H9 (cell line): ENCODE results near the gene LASP1. TPM values are rescaled to one million over a fixed set of nuclear protein-coding genes. Genes with fewer than 3 reads are reported as not detected.

ENCODE experiments used
- DNase-seq: peaks from one replicate; pipeline ENCODE4 v3.0.0-alpha.2; 2017
- H2AFZ ChIP-seq: one replicate; pipeline ENCODE4 v1.6.1; 2013; ENCODE audit warnings: mild to moderate bottlenecking, low read length, control low read depth, moderate library complexity
- H2AK5ac ChIP-seq: 2 replicates; pipeline ENCODE4 v1.6.1; 2013; ENCODE audit warnings: low read length, control low read depth, mixed read lengths; ENCODE audit not compliant: insufficient read length
- H2BK120ac ChIP-seq: one replicate; pipeline ENCODE4 v1.6.1; 2013; ENCODE audit warnings: low read depth, mild to moderate bottlenecking, low read length, control low read depth, inconsistent platforms; ENCODE audit not compliant: poor library complexity, severe bottlenecking
- H2BK12ac ChIP-seq: 2 replicates; pipeline ENCODE4 v1.6.1; 2013; ENCODE audit warnings: low read length, control low read depth, mixed read lengths, low read depth; ENCODE audit not compliant: insufficient read length
- H2BK15ac ChIP-seq: 2 replicates; pipeline ENCODE4 v1.6.1; 2013; ENCODE audit warnings: low read depth, low read length, control low read depth
- H2BK20ac ChIP-seq: one replicate; pipeline ENCODE4 v1.6.1; 2013; ENCODE audit warnings: low read depth, mild to moderate bottlenecking, low read length, control low read depth, inconsistent platforms; ENCODE audit not compliant: poor library complexity, severe bottlenecking
- H2BK5ac ChIP-seq: 2 replicates; pipeline ENCODE4 v1.6.1; 2013; ENCODE audit warnings: low read length, control low read depth, mixed read lengths; ENCODE audit not compliant: insufficient read length
- H3K14ac ChIP-seq: 2 replicates; pipeline ENCODE4 v1.6.1; 2013; ENCODE audit warnings: low read length, control low read depth; ENCODE audit not compliant: insufficient read depth
- H3K18ac ChIP-seq: 2 replicates; pipeline ENCODE4 v1.6.1; 2013; ENCODE audit warnings: low read depth, mild to moderate bottlenecking, mixed read lengths, low read length, control low read depth; ENCODE audit not compliant: insufficient read length
- H3K23ac ChIP-seq: 2 replicates; pipeline ENCODE4 v1.6.1; 2013; ENCODE audit warnings: low read length, control low read depth, mixed read lengths, low read depth; ENCODE audit not compliant: insufficient read length
- H3K23me2 ChIP-seq: 2 replicates; pipeline ENCODE4 v1.6.1; 2013; ENCODE audit warnings: low read depth, mild to moderate bottlenecking, mixed read lengths, low read length, control low read depth; ENCODE audit not compliant: insufficient read length, poor library complexity, severe bottlenecking
- H3K27ac ChIP-seq: 2 replicates; pipeline ENCODE4 v1.5.1; 2013; ENCODE audit warnings: low read length, control low read depth, mixed read lengths, low read depth; ENCODE audit not compliant: insufficient read length
- H3K27me3 ChIP-seq: 2 replicates; pipeline ENCODE4 v1.6.1; 2013; ENCODE audit warnings: low read length, control low read depth, inconsistent platforms; ENCODE audit not compliant: insufficient read depth
- H3K4ac ChIP-seq: 2 replicates; pipeline ENCODE4 v1.6.1; 2013; ENCODE audit warnings: low read depth, mild to moderate bottlenecking, control low read depth, inconsistent platforms, low read length, moderate library complexity
- H3K4me1 ChIP-seq: 2 replicates; pipeline ENCODE4 v1.6.1; 2013; ENCODE audit warnings: low read length, control low read depth, inconsistent platforms; ENCODE audit not compliant: insufficient read depth
- H3K4me2 ChIP-seq: 2 replicates; pipeline ENCODE4 v1.6.1; 2013; ENCODE audit warnings: low read length, control low read depth, mixed read lengths; ENCODE audit not compliant: insufficient read length, insufficient read depth
- H3K56ac ChIP-seq: 2 replicates; pipeline ENCODE4 v1.6.1; 2013; ENCODE audit warnings: low read depth, mild to moderate bottlenecking, mixed read lengths, low read length, control low read depth; ENCODE audit not compliant: insufficient read length
- H3K79me1 ChIP-seq: 2 replicates; pipeline ENCODE4 v1.6.1; 2013; ENCODE audit warnings: low read depth, mild to moderate bottlenecking, moderate library complexity, low read length, control low read depth, inconsistent platforms; ENCODE audit not compliant: insufficient read depth, poor library complexity, severe bottlenecking
- H3K79me2 ChIP-seq: 2 replicates; pipeline ENCODE4 v1.6.1; 2013; ENCODE audit warnings: low read length, control low read depth, inconsistent platforms; ENCODE audit not compliant: insufficient read depth
- H3K9ac ChIP-seq: 2 replicates; pipeline ENCODE4 v1.6.1; 2013; ENCODE audit warnings: low read length, control low read depth, mixed read lengths; ENCODE audit not compliant: insufficient read length; ENCODE audit errors: extremely low read depth
- H3K9me3 ChIP-seq: one replicate; pipeline ENCODE4 v1.6.1; 2013; ENCODE audit warnings: low read depth, low read length, inconsistent platforms; ENCODE audit not compliant: control insufficient read depth
- H3T11ph ChIP-seq: one replicate; pipeline ENCODE4 v1.6.1; 2013; ENCODE audit warnings: mild to moderate bottlenecking, low read length, control low read depth, inconsistent platforms
- H4K20me1 ChIP-seq: one replicate; pipeline ENCODE4 v1.6.1; 2013; ENCODE audit not compliant: control insufficient read depth, insufficient read length, insufficient read depth
- H4K5ac ChIP-seq: 2 replicates; pipeline ENCODE4 v1.6.1; 2013; ENCODE audit warnings: low read depth, mild to moderate bottlenecking, mixed read lengths, low read length, control low read depth; ENCODE audit not compliant: insufficient read length
- H4K8ac ChIP-seq: replicated peaks from 2 replicates; pipeline ENCODE4 v1.6.1; 2013; ENCODE audit warnings: low read length, control low read depth, mixed read lengths, low read depth; ENCODE audit not compliant: insufficient read length
- H4K91ac ChIP-seq: 2 replicates; pipeline ENCODE4 v1.6.1; 2013; ENCODE audit warnings: low read depth, mild to moderate bottlenecking, moderate library complexity, mixed read lengths, low read length, control low read depth; ENCODE audit not compliant: insufficient read length
- H3K27ac Mint-ChIP-seq, 3 experiments: 2 replicates in 2 of 3; 3 replicates in 1 of 3; pipeline ENCODE4 v1.8.0; 2020 to 2021; ENCODE audit warnings: mixed read lengths in 3 of 3, mild to moderate bottlenecking in 1 of 3, moderate library complexity in 1 of 3
- H3K27me3 Mint-ChIP-seq: 2 replicates; pipeline ENCODE4 v1.8.0; 2021; ENCODE audit warnings: low read depth, mild to moderate bottlenecking, moderate library complexity, mixed read lengths
- H3K36me3 Mint-ChIP-seq, 3 experiments: 2 replicates in 2 of 3; 3 replicates in 1 of 3; pipeline ENCODE4 v1.8.0; 2020 to 2021; ENCODE audit warnings: low read depth in 3 of 3, mixed read lengths in 3 of 3; ENCODE audit not compliant: insufficient read depth in 1 of 3
- H3K4me1 Mint-ChIP-seq, 2 experiments: 2 replicates each; pipeline ENCODE4 v1.8.0; 2020; ENCODE audit warnings: mixed read lengths in 2 of 2
- H3K4me3 Mint-ChIP-seq, 2 experiments: 2 replicates in 1 of 2; 3 replicates in 1 of 2; pipeline ENCODE4 v1.8.0; 2020 to 2021; ENCODE audit warnings: mild to moderate bottlenecking in 2 of 2, mixed read lengths in 2 of 2, moderate library complexity in 1 of 2
- H3K9me3 Mint-ChIP-seq, 2 experiments: 2 replicates in 1 of 2; 3 replicates in 1 of 2; pipeline ENCODE4 v1.8.0; 2020; ENCODE audit warnings: mild to moderate bottlenecking in 2 of 2, mixed read lengths in 2 of 2, moderate library complexity in 1 of 2
- CTCF ChIP-seq: fragments of 200-600 bp; sonication (generic); conservative IDR thresholded peaks from 3 replicates; pipeline ENCODE4 v1.8.0; 2021; ENCODE audit warnings: antibody characterized with exemption, mild to moderate bottlenecking
- WGBS: extraction: QIAGEN DNeasy Blood & Tissue Kit; methylation state at CpG from one replicate; pipeline ENCODE4 v1.1.7; 2013; ENCODE audit warnings: missing lambda C conversion rate, low lambda C conversion rate, mixed read lengths; ENCODE audit not compliant: insufficient read length; ENCODE audit errors: extremely low coverage; 5-methylcytosine and 5-hydroxymethylcytosine counted together
- total RNA-seq: library from RNA; stranded (reverse); gene quantifications from 2 replicates; pipeline ENCODE4 v1.2.1, GENCODE V29; 2021

Gene LASP1
- total RNA-seq, 1 experiment from 2014 or later = 121 TPM

- H3K9me3 ChIP-seq = no peaks in the 10 kb centered on the region
- Mint-ChIP-seq H3K27me3 (peaks cover 3% of the 10 kb centered on the region; the same call in 1 of the 2 replicates), H3K36me3 (peaks cover 0 to 7% (median 2%) of the 10 kb centered on the region in 3 experiments; a peak in 4 of 7 replicates), H3K9me3 (peaks cover 3 to 8% of the 10 kb centered on the region in 2 experiments; a peak in 2 of 5 replicates), H3K4me1 (peaks cover 33 to 50% of the 10 kb centered on the region in 2 experiments), H3K27ac (peak overlapping the region; percentile 91 to 98 (median 94)), H3K4me3 (peak overlapping the region; percentile 98 to 99)
- no peak overlapping the region for H4K8ac ChIP-seq
- no peak overlapping the region for H2BK12ac ChIP-seq
- H3K18ac ChIP-seq = peak overlapping the region; percentile 85
- H3K23ac ChIP-seq = no peak overlapping the region
- H3K4ac ChIP-seq = no peak overlapping the region
- no peak overlapping the region for H3K27ac ChIP-seq
- no peak overlapping the region for H3T11ph ChIP-seq
- no peaks in the 10 kb centered on the region; the same call in 1 of the 2 replicates for H3K4me1 ChIP-seq
- H2BK15ac ChIP-seq = no peak overlapping the region
- peak overlapping the region; percentile 94 for H3K4me2 ChIP-seq
- H2BK20ac ChIP-seq = no peak overlapping the region
- peaks cover 34% of the 10 kb centered on the region; the same call in 1 of the 2 replicates for H3K79me2 ChIP-seq
- TF ChIP-seq CTCF = no peak
- no peak overlapping the region for H2AFZ ChIP-seq
- peaks cover 2% of the 10 kb centered on the region for H4K20me1 ChIP-seq
- H3K27me3 ChIP-seq = no peaks in the 10 kb centered on the region
- H2AK5ac ChIP-seq = no peak overlapping the region
- H4K91ac ChIP-seq = no peak overlapping the region
- H4K5ac ChIP-seq = no peak overlapping the region
- WGBS = no CpG with 5 or more reads among the region's 56 CpGs
- H3K9ac ChIP-seq = peak overlapping the region; percentile 83
- DNase-seq = peak; percentile 74
- H2BK5ac ChIP-seq = no peak overlapping the region
- H3K79me1 ChIP-seq = no peaks in the 10 kb centered on the region
- H2BK120ac ChIP-seq = no peak overlapping the region
- peak overlapping the region; percentile 84 for H3K14ac ChIP-seq
- H3K23me2 ChIP-seq = peaks cover 22% of the 10 kb centered on the region
- no peak overlapping the region for H3K56ac ChIP-seq
These were observed 654 bp downstream of the LASP1 start for GRCh38 chr17:38870259-38871165.
